SK-N-SH treated with all-trans-retinoic acid at 6 μM for 48 hours (cell line): ENCODE data around the gene IL1RL1.

Experiments used
- ZFP3 ChIP-seq: fragments of 250-450 bp; sonication (Bioruptor Pico); IDR thresholded peaks from 2 replicates; pipeline ENCODE4 v1.5.0; 2020; ENCODE audit warnings: mild to moderate bottlenecking, moderate library complexity
- ZNF565 ChIP-seq: fragments of 450-650 bp; formaldehyde crosslinking; conservative IDR thresholded peaks from 2 replicates; pipeline ENCODE4 v1.5.0; 2020; ENCODE audit warnings: low read depth, mild to moderate bottlenecking, moderate library complexity
- ZNF70 ChIP-seq: fragments of 450-650 bp; formaldehyde crosslinking; IDR thresholded peaks from 2 replicates; pipeline ENCODE4 v1.5.0; 2020; ENCODE audit warnings: mild to moderate bottlenecking, moderate library complexity
- TF ChIP-seq, protein P1 (sequence below): fragments of 250-450 bp; sonication (Bioruptor Pico); IDR thresholded peaks from 2 replicates; pipeline ENCODE4 v1.5.0; 2020; ENCODE audit warnings: mild to moderate bottlenecking, moderate library complexity

DNA sequence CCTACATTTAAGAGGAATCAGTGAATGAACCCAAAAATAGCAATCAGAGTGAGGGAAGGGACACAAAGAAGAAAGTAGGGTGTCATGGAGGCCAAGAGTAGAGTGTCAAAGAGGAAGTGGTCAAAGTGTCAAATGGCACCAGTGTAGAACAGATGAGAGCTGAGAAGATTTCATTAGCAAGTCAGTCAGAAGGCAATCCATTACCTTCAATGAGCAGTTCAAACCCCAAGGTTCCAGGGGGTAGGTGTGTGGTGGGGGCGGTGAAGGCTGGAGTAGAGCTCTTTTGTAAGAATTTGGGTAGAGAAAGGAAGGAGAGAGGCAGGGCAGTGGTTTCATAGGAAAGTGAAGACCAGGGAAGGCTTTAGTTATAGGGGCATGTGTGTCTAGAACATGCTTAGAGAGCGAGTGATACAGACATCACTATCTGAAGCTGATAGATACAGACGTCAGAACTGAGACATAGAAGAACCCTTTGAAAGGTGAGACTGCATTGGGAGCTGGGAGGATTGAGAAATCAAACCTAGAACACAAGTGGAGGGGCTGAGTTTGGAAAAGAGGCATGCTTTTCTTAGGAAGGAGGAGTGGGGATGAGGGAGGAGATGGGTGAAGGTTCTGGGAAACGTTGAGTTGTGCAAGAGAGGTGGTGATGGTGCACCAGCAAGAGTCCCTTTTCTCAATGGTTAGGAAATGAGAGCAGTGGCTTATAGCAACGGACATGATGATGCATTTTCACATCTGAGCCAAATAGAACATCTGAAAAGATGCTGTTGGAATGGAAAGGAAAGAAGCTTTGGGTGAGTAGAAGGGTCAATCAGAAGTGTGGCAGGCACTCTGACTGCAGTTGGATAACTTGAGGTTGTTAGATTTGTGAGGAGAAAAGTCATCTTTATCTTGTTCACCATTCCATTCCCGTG, 48.9 kb upstream of the IL1RL1 start:
- TF ChIP-seq ZFP3 (CRISPR knock-in tag): no peak
- no peak for TF ChIP-seq ZNF565 (CRISPR knock-in tag)
- TF ChIP-seq, protein P1, sequence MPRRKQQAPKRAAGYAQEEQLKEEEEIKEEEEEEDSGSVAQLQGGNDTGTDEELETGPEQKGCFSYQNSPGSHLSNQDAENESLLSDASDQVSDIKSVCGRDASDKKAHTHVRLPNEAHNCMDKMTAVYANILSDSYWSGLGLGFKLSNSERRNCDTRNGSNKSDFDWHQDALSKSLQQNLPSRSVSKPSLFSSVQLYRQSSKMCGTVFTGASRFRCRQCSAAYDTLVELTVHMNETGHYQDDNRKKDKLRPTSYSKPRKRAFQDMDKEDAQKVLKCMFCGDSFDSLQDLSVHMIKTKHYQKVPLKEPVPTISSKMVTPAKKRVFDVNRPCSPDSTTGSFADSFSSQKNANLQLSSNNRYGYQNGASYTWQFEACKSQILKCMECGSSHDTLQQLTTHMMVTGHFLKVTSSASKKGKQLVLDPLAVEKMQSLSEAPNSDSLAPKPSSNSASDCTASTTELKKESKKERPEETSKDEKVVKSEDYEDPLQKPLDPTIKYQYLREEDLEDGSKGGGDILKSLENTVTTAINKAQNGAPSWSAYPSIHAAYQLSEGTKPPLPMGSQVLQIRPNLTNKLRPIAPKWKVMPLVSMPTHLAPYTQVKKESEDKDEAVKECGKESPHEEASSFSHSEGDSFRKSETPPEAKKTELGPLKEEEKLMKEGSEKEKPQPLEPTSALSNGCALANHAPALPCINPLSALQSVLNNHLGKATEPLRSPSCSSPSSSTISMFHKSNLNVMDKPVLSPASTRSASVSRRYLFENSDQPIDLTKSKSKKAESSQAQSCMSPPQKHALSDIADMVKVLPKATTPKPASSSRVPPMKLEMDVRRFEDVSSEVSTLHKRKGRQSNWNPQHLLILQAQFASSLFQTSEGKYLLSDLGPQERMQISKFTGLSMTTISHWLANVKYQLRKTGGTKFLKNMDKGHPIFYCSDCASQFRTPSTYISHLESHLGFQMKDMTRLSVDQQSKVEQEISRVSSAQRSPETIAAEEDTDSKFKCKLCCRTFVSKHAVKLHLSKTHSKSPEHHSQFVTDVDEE (CRISPR knock-in tag): no peak
- TF ChIP-seq ZNF70: no peak
